ENCODE data around the gene FAM187B.

The FAM187B gene

GRCh38 chr19:35179830-35180229 lies 48.7 kb downstream of the FAM187B start:
- no peak for DNase-seq (ENCODE audit: low read depth in 1 of 2, low spot score in 1 of 2)
- no peak overlapping the region for H3K27ac ChIP-seq (replicated peaks)
- TF ChIP-seq POLR2AphosphoS5 (IDR thresholded peaks at IDR 0.05; ENCODE audit: low read depth) (no peak), REST (IDR thresholded peaks at IDR 0.05; ENCODE audit: insufficient replicate concordance, low read depth) (no peak), GABPA (IDR thresholded peaks at IDR 0.05; ENCODE audit: low read depth) (no peak), SPI1 (IDR thresholded peaks at IDR 0.05; ENCODE audit: borderline replicate concordance, low read depth) (no peak), CTCF (IDR thresholded peaks at IDR 0.05; ENCODE audit: insufficient read depth, low read length) (no peak)
- no peak overlapping the region for H3K4me3 ChIP-seq (replicated peaks; ENCODE audit: insufficient read depth, low read length)
- H3K27me3 ChIP-seq (ENCODE audit: insufficient read depth, poor library complexity, severe bottlenecking) = no peaks in the 10 kb centered on the region

GRCh38 chr19:35178701-35179100 lies 49.8 kb downstream of the FAM187B start:
- H3K4me3 ChIP-seq (replicated peaks; ENCODE audit: insufficient read depth, low read length) = no peak overlapping the region
- DNase-seq (ENCODE audit: low read depth in 1 of 2, low spot score in 1 of 2) = no peak
- TF ChIP-seq REST (IDR thresholded peaks at IDR 0.05; ENCODE audit: insufficient replicate concordance, low read depth) (no peak), SPI1 (IDR thresholded peaks at IDR 0.05; ENCODE audit: borderline replicate concordance, low read depth) (no peak), GABPA (IDR thresholded peaks at IDR 0.05; ENCODE audit: low read depth) (no peak), CTCF (IDR thresholded peaks at IDR 0.05; ENCODE audit: insufficient read depth, low read length) (no peak), POLR2AphosphoS5 (IDR thresholded peaks at IDR 0.05; ENCODE audit: low read depth) (no peak)
- H3K27ac ChIP-seq (replicated peaks) = no peak overlapping the region
- H3K27me3 ChIP-seq (ENCODE audit: insufficient read depth, poor library complexity, severe bottlenecking) = no peaks in the 10 kb centered on the region

GRCh38 chr19:35177377-35178274 lies 50.9 kb downstream of the FAM187B start:
- Histone ChIP-seq H3K4me3 (replicated peaks; ENCODE audit: insufficient read depth, low read length) (no peak overlapping the region), H3K27me3 (ENCODE audit: insufficient read depth, poor library complexity, severe bottlenecking) (no peaks in the 10 kb centered on the region), H3K27ac (replicated peaks) (no peak overlapping the region)
- DNase-seq (ENCODE audit: low read depth in 1 of 2, low spot score in 1 of 2) = no peak
- TF ChIP-seq GABPA (IDR thresholded peaks at IDR 0.05; ENCODE audit: low read depth) (no peak), SPI1 (IDR thresholded peaks at IDR 0.05; ENCODE audit: borderline replicate concordance, low read depth) (no peak)

GRCh38 chr19:35176181-35176570 lies 52.4 kb downstream of the FAM187B start:
- DNase-seq (ENCODE audit: low read depth in 1 of 2, low spot score in 1 of 2) = no peak
- no peaks in the 10 kb centered on the region for H3K27me3 ChIP-seq (ENCODE audit: insufficient read depth, poor library complexity, severe bottlenecking)
- H3K4me3 ChIP-seq (replicated peaks; ENCODE audit: insufficient read depth, low read length) = no peak overlapping the region
- TF ChIP-seq REST (IDR thresholded peaks at IDR 0.05; ENCODE audit: insufficient replicate concordance, low read depth) = no peak
- no peak overlapping the region for H3K27ac ChIP-seq (replicated peaks)

All from HL-60 (cell line).